ENCODE measurements around the gene IGHMBP2. TPM values are rescaled to one million over a fixed set of nuclear protein-coding genes. Genes with fewer than 3 reads are reported as not detected.
A peak's percentile ranks its signal among the peaks of the same experiment; 100 is the strongest.

Gene IGHMBP2
- total and polyA plus RNA-seq, 7 donors: 12.1 to 19.0 (median 13.6) TPM

- DNase-seq (no peak), ATAC-seq (no peak)
- Histone ChIP-seq H3K4me3 (no peak overlapping the region), H3K9me3 (peaks cover 10% of the 10 kb centered on the region), H3K4me1 (peaks cover 7% of the 10 kb centered on the region), H3K27ac (no peak overlapping the region), H3K27me3 (ENCODE audit: insufficient read depth in 3 of 3, low read length in 2 of 3) (no peaks in the 10 kb centered on the region), H3K36me3 (ENCODE audit: insufficient read depth in 1 of 2, low read depth in 1 of 2) (peaks cover 0 to 90% of the 10 kb centered on the region in 2 donors)
- intact Hi-C loops (cut with DNase I): no loop called here
- WGBS, 3 donors: 73 to 93% (median 74%) methylated on average over 3 of the region's 3 CpGs
- TF ChIP-seq CTCF (IDR thresholded peaks at IDR 0.05): no peak
Measured at GRCh38 chr11:68923614-68924013, 19.9 kb downstream of the IGHMBP2 start.

GRCh38 chr11:68924073-68924925 lies 20.6 kb downstream of the IGHMBP2 start:
- DNase-seq: no peak
- no peak for TF ChIP-seq CTCF (IDR thresholded peaks at IDR 0.05)
- Histone ChIP-seq H3K4me1 (peaks cover 9% of the 10 kb centered on the region), H3K4me3 (no peak overlapping the region), H3K27ac (no peak overlapping the region), H3K9me3 (peaks cover 10% of the 10 kb centered on the region), H3K36me3 (ENCODE audit: insufficient read depth in 1 of 2, low read depth in 1 of 2) (peaks cover 0 to 90% of the 10 kb centered on the region in 2 donors), H3K27me3 (ENCODE audit: insufficient read depth in 3 of 3, low read length in 2 of 3) (no peaks in the 10 kb centered on the region)
- ATAC-seq: peak in 1 of 4 donors; percentile 34
- intact Hi-C loops (cut with DNase I): no loop called here
- WGBS, 3 donors: 76 to 84% (median 78%) methylated on average over 10 of the region's 10 CpGs

- H3K4me3 ChIP-seq: no peak overlapping the region
- WGBS, 3 donors: 79 to 96% (median 82%) methylated on average over 3 of the region's 3 CpGs
- H3K9me3 ChIP-seq: peaks cover 10% of the 10 kb centered on the region
- ATAC-seq (no peak), DNase-seq (no peak)
- TF ChIP-seq CTCF (IDR thresholded peaks at IDR 0.05): no peak
- H3K27ac ChIP-seq: no peak overlapping the region
- H3K36me3 ChIP-seq (ENCODE audit: insufficient read depth in 1 of 2, low read depth in 1 of 2): peaks cover 0 to 90% of the 10 kb centered on the region in 2 donors
- peaks cover 9% of the 10 kb centered on the region for H3K4me1 ChIP-seq
- intact Hi-C loops (cut with DNase I): no loop called here
- no peaks in the 10 kb centered on the region for H3K27me3 ChIP-seq (ENCODE audit: insufficient read depth in 3 of 3, low read length in 2 of 3)
Measured at GRCh38 chr11:68925611-68926010, 21.9 kb downstream of the IGHMBP2 start.

- Histone ChIP-seq H3K4me1 (peaks cover 9% of the 10 kb centered on the region), H3K27ac (no peak overlapping the region), H3K36me3 (ENCODE audit: insufficient read depth in 1 of 2, low read depth in 1 of 2) (peaks cover 0 to 89% of the 10 kb centered on the region in 2 donors), H3K27me3 (ENCODE audit: insufficient read depth in 3 of 3, low read length in 2 of 3) (no peaks in the 10 kb centered on the region), H3K9me3 (peaks cover 10% of the 10 kb centered on the region), H3K4me3 (no peak overlapping the region)
- no peak for DNase-seq
- WGBS, 3 donors: 43 to 54% (median 52%) methylated on average over 12 of the region's 12 CpGs
- intact Hi-C loops (cut with DNase I): no loop called here
- ATAC-seq: peak in 1 of 4 donors; percentile 25
- no peak for TF ChIP-seq CTCF (IDR thresholded peaks at IDR 0.05)
Measured at GRCh38 chr11:68927280-68928135, 23.8 kb downstream of the IGHMBP2 start.
